Smooth muscle cell (in vitro differentiated cells): ENCODE measurements around the gene AGBL1. TPM values are rescaled to one million over a fixed set of nuclear protein-coding genes. Genes with fewer than 3 reads are reported as not detected.

Experiments
- DNase-seq: peaks from one replicate; lab custom pipeline; 2025; ENCODE audit not compliant: unreplicated experiment; lab: John Stamatoyannopoulos, UW
- H2AFZ ChIP-seq: fragments of 200-600 bp; sonication (generic); 2 replicates; pipeline ENCODE4 v1.6.0; 2016; ENCODE audit warnings: antibody characterized with exemption, low read depth, mild to moderate bottlenecking
- H3F3A ChIP-seq: fragments of 200-600 bp; sonication (generic); 2 replicates; pipeline ENCODE4 v1.6.0; 2017; ENCODE audit warnings: antibody characterized with exemption, low read depth
- H3K27ac ChIP-seq: fragments of 200-600 bp; sonication (generic); 2 replicates; pipeline ENCODE4 v1.5.1; 2016; ENCODE audit warnings: low read depth, mild to moderate bottlenecking
- H3K27me3 ChIP-seq: fragments of 200-600 bp; sonication (generic); 2 replicates; pipeline ENCODE4 v1.6.1; 2016; ENCODE audit warnings: low read depth, mild to moderate bottlenecking
- H3K36me3 ChIP-seq: fragments of 200-600 bp; sonication (generic); 2 replicates; pipeline ENCODE4 v1.5.1; 2016; ENCODE audit warnings: low read depth
- H3K4me1 ChIP-seq: fragments of 200-600 bp; sonication (generic); 2 replicates; pipeline ENCODE4 v1.5.1; 2016; ENCODE audit warnings: low read depth
- H3K4me2 ChIP-seq: fragments of 200-600 bp; sonication (generic); 2 replicates; pipeline ENCODE4 v1.6.0; 2016; ENCODE audit warnings: mild to moderate bottlenecking
- H3K4me3 ChIP-seq: fragments of 200-600 bp; sonication (generic); 2 replicates; pipeline ENCODE4 v1.5.1; 2016; ENCODE audit warnings: mild to moderate bottlenecking
- H3K79me2 ChIP-seq: fragments of 200-600 bp; sonication (generic); 2 replicates; pipeline ENCODE4 v1.6.0; 2016; ENCODE audit warnings: low read depth, mild to moderate bottlenecking
- H3K9ac ChIP-seq: fragments of 200-600 bp; sonication (generic); 2 replicates; pipeline ENCODE4 v1.6.0; 2016; ENCODE audit warnings: low read depth
- H3K9me3 ChIP-seq: fragments of 200-600 bp; sonication (generic); replicated peaks from 2 replicates; pipeline ENCODE4 v1.5.1; 2016; ENCODE audit warnings: low read depth
- H4K20me1 ChIP-seq: fragments of 200-600 bp; sonication (generic); 2 replicates; pipeline ENCODE4 v1.6.0; 2016; ENCODE audit warnings: low read depth
- WGBS: methylation state at CpG from one replicate; pipeline ENCODE4 v1.1.7; 2016; ENCODE audit warnings: low lambda C conversion rate; 5-methylcytosine and 5-hydroxymethylcytosine counted together
- polyA plus RNA-seq: library from polyadenylated mRNA; unstranded; fragments of >200 nt; fragmentation: Nextera tagmentation; extraction: Ambion mirVana; gene quantifications from 2 replicates; pipeline ENCODE4 v1.2.1, GENCODE V29; 2016
- total RNA-seq: library from RNA; depleted of rRNA; stranded (reverse); fragments of >200 nt; gene quantifications from 2 replicates; pipeline ENCODE4 v1.2.3, GENCODE V29; 2014
- TF ChIP-seq, protein P1 (sequence below): fragments of 200-600 bp; sonication (generic); IDR thresholded peaks from 2 replicates; pipeline ENCODE4 v1.5.1; 2017; ENCODE audit warnings: borderline replicate concordance, mild to moderate bottlenecking, antibody characterized with exemption; ENCODE audit not compliant: insufficient read depth, poor library complexity, severe bottlenecking

The AGBL1 gene
- total and polyA plus RNA-seq, 2 experiments from 2014 or later = not detected

DNA sequence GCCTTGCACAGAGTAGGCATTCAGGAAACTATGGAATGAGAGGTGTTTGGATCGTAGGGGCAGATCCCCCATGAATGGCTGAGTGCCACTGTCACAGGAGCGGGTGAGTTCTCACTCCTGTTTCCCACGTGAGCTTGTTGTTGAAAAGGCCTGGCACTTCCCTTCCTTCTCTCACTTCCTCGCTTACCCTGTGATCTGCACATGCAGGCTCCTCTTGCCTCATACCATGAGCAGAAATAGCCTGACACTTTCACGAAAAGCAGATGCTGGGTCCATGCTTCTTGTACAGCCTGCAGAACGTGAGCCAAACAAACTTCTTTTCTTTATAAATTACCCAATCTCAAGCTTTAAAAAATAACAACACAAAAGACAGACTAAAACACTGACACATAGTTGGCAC is 55.4 kb downstream of the AGBL1 start:
- no peak overlapping the region for H3K27ac ChIP-seq
- H3K4me3 ChIP-seq = no peak overlapping the region
- no peak overlapping the region for H3K9ac ChIP-seq
- H3K79me2 ChIP-seq = no peaks in the 10 kb centered on the region
- no peaks in the 10 kb centered on the region for H3F3A ChIP-seq
- H3K4me1 ChIP-seq = no peaks in the 10 kb centered on the region
- TF ChIP-seq, protein P1, sequence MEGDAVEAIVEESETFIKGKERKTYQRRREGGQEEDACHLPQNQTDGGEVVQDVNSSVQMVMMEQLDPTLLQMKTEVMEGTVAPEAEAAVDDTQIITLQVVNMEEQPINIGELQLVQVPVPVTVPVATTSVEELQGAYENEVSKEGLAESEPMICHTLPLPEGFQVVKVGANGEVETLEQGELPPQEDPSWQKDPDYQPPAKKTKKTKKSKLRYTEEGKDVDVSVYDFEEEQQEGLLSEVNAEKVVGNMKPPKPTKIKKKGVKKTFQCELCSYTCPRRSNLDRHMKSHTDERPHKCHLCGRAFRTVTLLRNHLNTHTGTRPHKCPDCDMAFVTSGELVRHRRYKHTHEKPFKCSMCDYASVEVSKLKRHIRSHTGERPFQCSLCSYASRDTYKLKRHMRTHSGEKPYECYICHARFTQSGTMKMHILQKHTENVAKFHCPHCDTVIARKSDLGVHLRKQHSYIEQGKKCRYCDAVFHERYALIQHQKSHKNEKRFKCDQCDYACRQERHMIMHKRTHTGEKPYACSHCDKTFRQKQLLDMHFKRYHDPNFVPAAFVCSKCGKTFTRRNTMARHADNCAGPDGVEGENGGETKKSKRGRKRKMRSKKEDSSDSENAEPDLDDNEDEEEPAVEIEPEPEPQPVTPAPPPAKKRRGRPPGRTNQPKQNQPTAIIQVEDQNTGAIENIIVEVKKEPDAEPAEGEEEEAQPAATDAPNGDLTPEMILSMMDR = no peak
- no peaks in the 10 kb centered on the region for H3K27me3 ChIP-seq
- H4K20me1 ChIP-seq = no peaks in the 10 kb centered on the region
- no peaks in the 10 kb centered on the region for H3K9me3 ChIP-seq
- DNase-seq = no peak
- no peak overlapping the region for H2AFZ ChIP-seq
- H3K4me2 ChIP-seq = no peak overlapping the region
- no peaks in the 10 kb centered on the region for H3K36me3 ChIP-seq
- 63% methylated on average over 6 of the region's 6 CpGs for WGBS

DNA sequence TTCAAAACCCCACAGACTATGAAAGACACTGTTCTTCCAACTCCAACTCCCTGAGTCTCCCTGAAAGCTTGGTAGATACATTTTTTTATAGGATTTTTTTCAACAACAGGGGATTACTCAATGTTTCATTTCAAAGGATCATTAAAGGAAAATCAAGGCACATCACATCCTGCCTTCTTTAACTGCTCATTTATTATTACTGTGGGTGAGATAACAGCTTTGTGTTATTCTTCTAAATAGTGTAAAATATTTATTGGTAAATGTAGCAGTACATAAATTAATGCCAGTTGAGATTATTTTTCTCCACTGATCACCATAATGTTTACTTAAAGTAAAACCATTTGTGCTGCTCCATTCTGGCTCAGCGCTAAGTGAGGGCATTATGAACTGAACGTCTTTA is 57.2 kb downstream of the AGBL1 start:
- H3K27me3 ChIP-seq = no peaks in the 10 kb centered on the region
- no peaks in the 10 kb centered on the region for H3K4me1 ChIP-seq
- no peak overlapping the region for H3K27ac ChIP-seq
- no peaks in the 10 kb centered on the region for H4K20me1 ChIP-seq
- H3K4me3 ChIP-seq = no peak overlapping the region
- no peaks in the 10 kb centered on the region for H3K79me2 ChIP-seq
- no peaks in the 10 kb centered on the region for H3F3A ChIP-seq
- DNase-seq = no peak
- no peaks in the 10 kb centered on the region for H3K9me3 ChIP-seq
- no peak overlapping the region for H2AFZ ChIP-seq
- no peak overlapping the region for H3K4me2 ChIP-seq
- WGBS = 89% methylated on average over 2 of the region's 2 CpGs
- TF ChIP-seq, protein P1 = no peak
- no peak overlapping the region for H3K9ac ChIP-seq
- H3K36me3 ChIP-seq = no peaks in the 10 kb centered on the region

DNA sequence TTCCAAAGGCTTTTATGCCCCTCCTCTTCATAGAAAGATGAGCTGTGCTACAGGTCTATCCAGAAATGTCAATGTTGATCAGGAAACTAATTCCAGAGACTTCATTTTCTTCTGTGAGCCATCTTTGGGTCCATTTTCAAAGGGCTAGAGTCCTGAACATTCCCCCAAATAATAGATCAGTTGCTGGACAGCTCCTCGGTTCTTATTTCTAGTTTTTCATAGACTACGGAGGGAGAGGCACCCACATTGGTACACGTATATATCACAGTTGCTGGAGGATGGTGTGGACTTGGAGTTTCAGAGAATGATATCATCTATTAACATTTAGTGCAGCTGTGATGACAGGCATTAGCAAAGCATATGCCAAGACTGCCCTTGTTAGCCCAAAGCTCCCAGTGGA is 59.1 kb downstream of the AGBL1 start:
- H3K36me3 ChIP-seq = no peaks in the 10 kb centered on the region
- H3K79me2 ChIP-seq = no peaks in the 10 kb centered on the region
- DNase-seq = no peak
- no peaks in the 10 kb centered on the region for H4K20me1 ChIP-seq
- no peak overlapping the region for H3K9ac ChIP-seq
- no peaks in the 10 kb centered on the region for H3F3A ChIP-seq
- H2AFZ ChIP-seq = no peak overlapping the region
- H3K4me1 ChIP-seq = no peaks in the 10 kb centered on the region
- 76% methylated on average over 3 of the region's 3 CpGs for WGBS
- no peaks in the 10 kb centered on the region for H3K27me3 ChIP-seq
- H3K27ac ChIP-seq = no peak overlapping the region
- no peaks in the 10 kb centered on the region for H3K9me3 ChIP-seq
- no peak overlapping the region for H3K4me2 ChIP-seq
- H3K4me3 ChIP-seq = no peak overlapping the region
- TF ChIP-seq, protein P1 = no peak

DNA sequence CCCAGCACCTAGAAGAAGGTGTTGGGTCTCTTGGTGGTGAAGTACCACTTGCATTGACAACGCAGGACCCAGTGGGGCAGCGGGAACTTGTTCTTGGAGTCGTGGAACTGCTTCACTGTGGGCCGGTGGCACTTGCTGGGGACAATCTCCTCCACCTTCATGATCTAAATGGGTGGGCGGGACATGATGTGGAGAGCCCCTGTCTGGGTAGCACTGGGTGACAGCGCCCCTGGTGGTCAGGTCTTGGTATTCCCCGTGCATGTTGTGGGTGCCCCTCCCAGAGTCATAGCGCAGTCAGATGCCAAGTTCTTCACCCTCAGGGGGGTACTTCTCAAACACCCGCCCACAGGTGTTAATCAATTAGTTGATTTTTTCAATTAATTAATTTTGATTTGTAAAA is 60.2 kb downstream of the AGBL1 start:
- no peaks in the 10 kb centered on the region for H3K4me1 ChIP-seq
- H3K27me3 ChIP-seq = no peaks in the 10 kb centered on the region
- H3K27ac ChIP-seq = no peak overlapping the region
- DNase-seq = no peak
- no peak overlapping the region for H3K4me3 ChIP-seq
- no peaks in the 10 kb centered on the region for H3K79me2 ChIP-seq
- no peak overlapping the region for H3K4me2 ChIP-seq
- H2AFZ ChIP-seq = no peak overlapping the region
- no peaks in the 10 kb centered on the region for H3F3A ChIP-seq
- WGBS = 70% methylated on average over 9 of the region's 9 CpGs
- TF ChIP-seq, protein P1 = peak; percentile 38
- H3K9me3 ChIP-seq = no peaks in the 10 kb centered on the region
- no peaks in the 10 kb centered on the region for H4K20me1 ChIP-seq
- H3K36me3 ChIP-seq = no peaks in the 10 kb centered on the region
- no peak overlapping the region for H3K9ac ChIP-seq
